ENCODE measurements around the gene COL20A1. TPM values are rescaled to one million over a fixed set of nuclear protein-coding genes. Genes with fewer than 3 reads are reported as not detected.
"Not testable (repeated sequence)": the region's sequence is repeated elsewhere in the genome, so short reads cannot be mapped to it uniquely, and the experiment has no call there.

Gene COL20A1
- total RNA-seq, 1 experiment from 2014 or later, result not detected

GRCh38 chr20:63305393-63305792 is 12.4 kb downstream of the COL20A1 start:
- intact Hi-C loops (cut with micrococcal nuclease), result no loop called here
- no peak for ATAC-seq
- no peaks in the 10 kb centered on the region for H3K79me2 ChIP-seq (ENCODE audit: low read length)
- peaks cover 34% of the 10 kb centered on the region; the same call in 1 of the 2 replicates for H3K27me3 ChIP-seq (ENCODE audit: low read length)
- H3K27ac ChIP-seq (ENCODE audit: low read length), result no peak overlapping the region
- no peaks in the 10 kb centered on the region for H3F3A ChIP-seq (ENCODE audit: low read length, unreplicated experiment)
- H3K9me2 ChIP-seq (replicated peaks; ENCODE audit: low read length), result no peaks in the 10 kb centered on the region
- BruUV-seq (replicated peaks), result no TSS peak
- TF ChIP-seq CTCF (conservative IDR thresholded peaks at IDR 0.05; ENCODE audit: low read depth, low read length) (no peak), EZH2 (IDR thresholded peaks at IDR 0.05; ENCODE audit: low read length, unreplicated experiment) (no peak), EZH2phosphoT487 (IDR thresholded peaks at IDR 0.05; ENCODE audit: borderline replicate concordance, low read length) (no peak)
- POLR2A ChIA-PET (ENCODE audit: unreplicated experiment), result no interaction called here
- H3K9me3 ChIP-seq (ENCODE audit: low read length), result no peaks in the 10 kb centered on the region
- no peak overlapping the region for H3K4me2 ChIP-seq (ENCODE audit: low read length)
- H4K20me1 ChIP-seq (ENCODE audit: low read length), result no peaks in the 10 kb centered on the region
- no peak overlapping the region for H3K4me3 ChIP-seq (ENCODE audit: low read length)
- no peaks in the 10 kb centered on the region for H3K4me1 ChIP-seq (ENCODE audit: insufficient read depth, low read length)
- DNase-seq, result no peak
- CTCF ChIA-PET, result no interaction called here
- no peak overlapping the region for H3K9ac ChIP-seq (ENCODE audit: low read length)
- H3K36me3 ChIP-seq (ENCODE audit: low read depth, low read length), result no peaks in the 10 kb centered on the region
- no peak overlapping the region for H2AFZ ChIP-seq (ENCODE audit: low read length)

GRCh38 chr20:63305933-63306672 is 13.1 kb downstream of the COL20A1 start:
- H3K79me2 ChIP-seq (ENCODE audit: low read length); H3K9ac ChIP-seq (ENCODE audit: low read length); H3F3A ChIP-seq (ENCODE audit: low read length, unreplicated experiment); DNase-seq; ATAC-seq; H2AFZ ChIP-seq (ENCODE audit: low read length); H3K4me1 ChIP-seq (ENCODE audit: insufficient read depth, low read length); H3K27ac ChIP-seq (ENCODE audit: low read length); CTCF ChIA-PET; BruUV-seq (replicated peaks); H3K9me3 ChIP-seq (ENCODE audit: low read length); H3K4me3 ChIP-seq (ENCODE audit: low read length); H3K9me2 ChIP-seq (replicated peaks; ENCODE audit: low read length); intact Hi-C loops (cut with micrococcal nuclease); POLR2A ChIA-PET (ENCODE audit: unreplicated experiment); H3K36me3 ChIP-seq (ENCODE audit: low read depth, low read length); H4K20me1 ChIP-seq (ENCODE audit: low read length); H3K4me2 ChIP-seq (ENCODE audit: low read length): not testable (repeated sequence)
- peaks cover 28% of the 10 kb centered on the region; the same call in 1 of the 2 replicates for H3K27me3 ChIP-seq (ENCODE audit: low read length)

GRCh38 chr20:63306673-63307537 is 13.9 kb downstream of the COL20A1 start:
- peaks cover 21% of the 10 kb centered on the region; the same call in 1 of the 2 replicates for H3K27me3 ChIP-seq (ENCODE audit: low read length)
- no peaks in the 10 kb centered on the region for H4K20me1 ChIP-seq (ENCODE audit: low read length)
- ChIA-PET CTCF (no interaction called here), POLR2A (ENCODE audit: unreplicated experiment) (no interaction called here)
- H3K4me3 ChIP-seq (ENCODE audit: low read length), result no peak overlapping the region
- ATAC-seq, result no peak
- no peak overlapping the region for H2AFZ ChIP-seq (ENCODE audit: low read length)
- H3K9me3 ChIP-seq (ENCODE audit: low read length), result no peaks in the 10 kb centered on the region
- H3K9me2 ChIP-seq (replicated peaks; ENCODE audit: low read length), result no peaks in the 10 kb centered on the region
- H3K9ac ChIP-seq (ENCODE audit: low read length), result no peak overlapping the region
- no peaks in the 10 kb centered on the region for H3F3A ChIP-seq (ENCODE audit: low read length, unreplicated experiment)
- H3K4me2 ChIP-seq (ENCODE audit: low read length), result no peak overlapping the region
- no TSS peak for BruUV-seq (replicated peaks)
- no peak for TF ChIP-seq EZH2phosphoT487 (IDR thresholded peaks at IDR 0.05; ENCODE audit: borderline replicate concordance, low read length)
- no peak for TF ChIP-seq EZH2 (IDR thresholded peaks at IDR 0.05; ENCODE audit: low read length, unreplicated experiment)
- no peak for TF ChIP-seq CTCF (conservative IDR thresholded peaks at IDR 0.05; ENCODE audit: low read depth, low read length)
- no peaks in the 10 kb centered on the region for H3K36me3 ChIP-seq (ENCODE audit: low read depth, low read length)
- no peak for DNase-seq
- H3K79me2 ChIP-seq (ENCODE audit: low read length), result no peaks in the 10 kb centered on the region
- no peaks in the 10 kb centered on the region for H3K4me1 ChIP-seq (ENCODE audit: insufficient read depth, low read length)
- H3K27ac ChIP-seq (ENCODE audit: low read length), result no peak overlapping the region
- intact Hi-C loops (cut with micrococcal nuclease), result no loop called here
